Gastrocnemius medialis (tissue), 4 donors: ENCODE measurements around the gene RUNX3. TPM values are rescaled to one million over a fixed set of nuclear protein-coding genes. Genes with fewer than 3 reads are reported as not detected.

ENCODE experiments used
- ATAC-seq, 2 donors: fragments of 150-250 bp; one replicate each; pipeline ENCODE4 v1.9.1; 2016
- DNase-seq, 2 donors: peaks; one replicate each; pipeline ENCODE4 v3.0.0-alpha.2; 2019
- H3K27ac ChIP-seq, 4 donors: fragments of 200-600 bp; sonication (generic); 1 replicate in 1 of 4; 2 replicates in 3 of 4; pipeline ENCODE4 v1.5.1; 2016 to 2018; ENCODE audit warnings: mild to moderate bottlenecking in 2 of 4, moderate library complexity in 1 of 4
- H3K27me3 ChIP-seq, 3 donors: fragments of 200-600 bp; sonication (generic) in 2 of 3; 1 replicate in 1 of 3; 2 replicates in 2 of 3; pipeline versions ENCODE4 v1.5.1 to v1.6.0; 2016 to 2019; ENCODE audit warnings: mild to moderate bottlenecking in 1 of 3, moderate library complexity in 1 of 3
- H3K36me3 ChIP-seq, 2 donors: fragments of 200-600 bp; sonication (generic) in 1 of 2; one replicate each; pipeline ENCODE4 v1.5.1; 2017 to 2018
- H3K4me1 ChIP-seq, 2 donors: fragments of 200-600 bp; sonication (generic) in 1 of 2; one replicate each; pipeline ENCODE4 v1.5.1; 2016 to 2017; ENCODE audit warnings: mild to moderate bottlenecking in 2 of 2
- H3K4me3 ChIP-seq, 4 donors: fragments of 200-600 bp; sonication (generic) in 3 of 4; 1 replicate in 1 of 4; 2 replicates in 3 of 4; pipeline ENCODE4 v1.5.1; 2016 to 2019; ENCODE audit warnings: mild to moderate bottlenecking in 2 of 4
- H3K9me3 ChIP-seq, 3 donors: fragments of 200-600 bp; sonication (generic) in 2 of 3; 1 replicate in 1 of 3; 2 replicates in 2 of 3; pipeline ENCODE4 v1.5.1; 2016 to 2019
- CTCF ChIP-seq, 5 experiments: fragments of 450-650 bp in 3 of 5; fragments of 200-600 bp in 2 of 5; sonication (generic) in 2 of 5; IDR thresholded peaks in 4 of 5; conservative IDR thresholded peaks in 1 of 5; 1 replicate in 4 of 5; 2 replicates in 1 of 5; pipeline ENCODE4 v1.5.1; 2016 to 2019; ENCODE audit warnings: antibody characterized with exemption in 5 of 5, mild to moderate bottlenecking in 3 of 5, moderate library complexity in 3 of 5
- POLR2A ChIP-seq, 2 donors: fragments of 450-650 bp; IDR thresholded peaks; one replicate each; pipeline ENCODE4 v1.6.1; 2017; ENCODE audit warnings: antibody characterized with exemption in 2 of 2, mild to moderate bottlenecking in 2 of 2, moderate library complexity in 2 of 2
- in situ Hi-C, 4 donors: fragments of 200-750 bp; cut with MboI; loops; one replicate each; pipeline versions ENCODE4 v1.15.0 to v1.8.0; 2017; ENCODE audit warnings: low sequenced_read_pairs in 4 of 4
- intact Hi-C: fragments of 100-400 bp; cut with DNase I; formaldehyde crosslinking; loops from one replicate; pipeline ENCODE4 v1.15.1; 2023; ENCODE audit warnings: low total_unique reads
- total RNA-seq, 4 donors: library from RNA; depleted of rRNA; stranded (reverse); fragments of >200 nt; gene quantifications; one replicate each; pipeline versions ENCODE4 v1.1.0 to v1.2.3, GENCODE V29; 2016

RUNX3 gene
- total RNA-seq, 4 donors from 2014 or later: 0.13 to 1.9 (median 0.74) TPM

GRCh38 chr1:24954022-24954421 is 23.9 kb upstream of the RUNX3 start:
- DNase-seq: no peak
- H3K27me3 ChIP-seq: no peaks in the 10 kb centered on the region
- in situ Hi-C loops (no loop called here), intact Hi-C loops (no loop called here)
- H3K4me1 ChIP-seq: no peaks in the 10 kb centered on the region
- H3K27ac ChIP-seq: no peak overlapping the region
- no peak for ATAC-seq
- TF ChIP-seq POLR2A (IDR thresholded peaks at IDR 0.05) (no peak), CTCF (IDR thresholded peaks at IDR 0.05 in 4 of 5, conservative IDR thresholded peaks at IDR 0.05 in 1 of 5) (no peak)
- H3K9me3 ChIP-seq: no peaks in the 10 kb centered on the region
- H3K4me3 ChIP-seq: no peak overlapping the region
- no peaks in the 10 kb centered on the region for H3K36me3 ChIP-seq

GRCh38 chr1:24952413-24952841 is 22.4 kb upstream of the RUNX3 start:
- Histone ChIP-seq H3K27me3 (no peaks in the 10 kb centered on the region), H3K36me3 (no peaks in the 10 kb centered on the region), H3K4me3 (no peak overlapping the region), H3K9me3 (no peaks in the 10 kb centered on the region), H3K4me1 (no peaks in the 10 kb centered on the region), H3K27ac (no peak overlapping the region)
- ATAC-seq (no peak), DNase-seq (no peak)
- in situ Hi-C loops: no loop called here
- no peak for TF ChIP-seq CTCF (IDR thresholded peaks at IDR 0.05 in 4 of 5, conservative IDR thresholded peaks at IDR 0.05 in 1 of 5)
- TF ChIP-seq POLR2A (IDR thresholded peaks at IDR 0.05): no peak
- intact Hi-C loops: no loop called here

- Histone ChIP-seq H3K4me3 (no peak overlapping the region), H3K9me3 (no peaks in the 10 kb centered on the region), H3K36me3 (no peaks in the 10 kb centered on the region), H3K27ac (no peak overlapping the region), H3K4me1 (no peaks in the 10 kb centered on the region), H3K27me3 (no peaks in the 10 kb centered on the region)
- TF ChIP-seq CTCF (IDR thresholded peaks at IDR 0.05 in 4 of 5, conservative IDR thresholded peaks at IDR 0.05 in 1 of 5) (no peak), POLR2A (IDR thresholded peaks at IDR 0.05) (no peak)
- in situ Hi-C loops (no loop called here), intact Hi-C loops (no loop called here)
- ATAC-seq: no peak
- no peak for DNase-seq
Observed at GRCh38 chr1:24951810-24952412, 21.8 kb upstream of the RUNX3 start.

- DNase-seq: no peak
- Histone ChIP-seq H3K27me3 (no peaks in the 10 kb centered on the region), H3K36me3 (no peaks in the 10 kb centered on the region), H3K4me1 (no peaks in the 10 kb centered on the region), H3K27ac (no peak overlapping the region), H3K9me3 (no peaks in the 10 kb centered on the region), H3K4me3 (no peak overlapping the region)
- ATAC-seq: no peak
- no peak for TF ChIP-seq POLR2A (IDR thresholded peaks at IDR 0.05)
- no peak for TF ChIP-seq CTCF (IDR thresholded peaks at IDR 0.05 in 4 of 5, conservative IDR thresholded peaks at IDR 0.05 in 1 of 5)
- intact Hi-C loops: no loop called here
- in situ Hi-C loops: no loop called here
Observed at GRCh38 chr1:24951337-24951736, 21.3 kb upstream of the RUNX3 start.

GRCh38 chr1:24949331-24949881 is 19.3 kb upstream of the RUNX3 start:
- no peak for DNase-seq
- H3K36me3 ChIP-seq: no peaks in the 10 kb centered on the region
- no peak for ATAC-seq
- H3K27ac ChIP-seq: no peak overlapping the region
- no peaks in the 10 kb centered on the region for H3K9me3 ChIP-seq
- no peaks in the 10 kb centered on the region for H3K4me1 ChIP-seq
- TF ChIP-seq POLR2A (IDR thresholded peaks at IDR 0.05): no peak
- TF ChIP-seq CTCF (IDR thresholded peaks at IDR 0.05 in 4 of 5, conservative IDR thresholded peaks at IDR 0.05 in 1 of 5): no peak
- intact Hi-C loops: no loop called here
- H3K27me3 ChIP-seq: no peaks in the 10 kb centered on the region
- no peak overlapping the region for H3K4me3 ChIP-seq
- in situ Hi-C loops: no loop called here
